ENCODE results near the gene HGFAC. TPM values are rescaled to one million over a fixed set of nuclear protein-coding genes. Genes with fewer than 3 reads are reported as not detected.

HGFAC gene
- polyA plus RNA-seq, 1 donor = 1.3 TPM

GRCh38 chr4:3462790-3463415 is 21.1 kb downstream of the HGFAC start, which contains the start of gene DOK7:
Gene DOK7, plus strand, starts transcription at chr4:3463306. Its CDS starts 70 bp downstream, at chr4:3463376.
- H3K36me3 ChIP-seq (ENCODE audit: control insufficient read depth, insufficient read depth, low read length) = no peaks in the 10 kb centered on the region
- H3K4me3 ChIP-seq (ENCODE audit: low read length) = no peak within 1 kb of the TSS
- no peaks in the 10 kb centered on the region for H3K9me3 ChIP-seq (ENCODE audit: control insufficient read depth, low read depth, low read length)
- H3K27me3 ChIP-seq (ENCODE audit: control insufficient read depth, insufficient read depth, low read length) = peaks cover 35% of the 10 kb centered on the region
- no peak within 1 kb of the TSS for H3K27ac ChIP-seq (ENCODE audit: low read length)
- no peaks in the 10 kb centered on the region for H3K4me1 ChIP-seq (ENCODE audit: control insufficient read depth, insufficient read depth, low read length)
- peak in 1 of 2 donors; percentile 28 for DNase-seq
- no CpG with 5 or more reads among the region's 44 CpGs for WGBS (ENCODE audit: insufficient coverage, low lambda C conversion rate)

- H3K4me3 ChIP-seq (ENCODE audit: low read length) = no peak overlapping the region
- no peak overlapping the region for H3K27ac ChIP-seq (ENCODE audit: low read length)
- peaks cover 35% of the 10 kb centered on the region for H3K27me3 ChIP-seq (ENCODE audit: control insufficient read depth, insufficient read depth, low read length)
- no peak for DNase-seq
- no CpG with 5 or more reads among the region's 43 CpGs for WGBS (ENCODE audit: insufficient coverage, low lambda C conversion rate)
- H3K36me3 ChIP-seq (ENCODE audit: control insufficient read depth, insufficient read depth, low read length) = no peaks in the 10 kb centered on the region
- peaks cover 4% of the 10 kb centered on the region for H3K9me3 ChIP-seq (ENCODE audit: control insufficient read depth, low read depth, low read length)
- no peaks in the 10 kb centered on the region for H3K4me1 ChIP-seq (ENCODE audit: control insufficient read depth, insufficient read depth, low read length)
Measured at GRCh38 chr4:3463556-3464348, 22.0 kb downstream of the HGFAC start.

- Histone ChIP-seq H3K36me3 (ENCODE audit: control insufficient read depth, insufficient read depth, low read length) (no peaks in the 10 kb centered on the region), H3K4me3 (ENCODE audit: low read length) (no peak overlapping the region), H3K9me3 (ENCODE audit: control insufficient read depth, low read depth, low read length) (peaks cover 4% of the 10 kb centered on the region), H3K4me1 (ENCODE audit: control insufficient read depth, insufficient read depth, low read length) (no peaks in the 10 kb centered on the region), H3K27me3 (ENCODE audit: control insufficient read depth, insufficient read depth, low read length) (peaks cover 35% of the 10 kb centered on the region), H3K27ac (ENCODE audit: low read length) (no peak overlapping the region)
- WGBS (ENCODE audit: insufficient coverage, low lambda C conversion rate) = no CpG with 5 or more reads among the region's 15 CpGs
- DNase-seq = no peak
Measured at GRCh38 chr4:3464349-3464905, 22.7 kb downstream of the HGFAC start.

GRCh38 chr4:3464911-3465697 is 23.3 kb downstream of the HGFAC start:
- WGBS (ENCODE audit: insufficient coverage, low lambda C conversion rate) = no CpG with 5 or more reads among the region's 21 CpGs

GRCh38 chr4:3465698-3466671 is 24.2 kb downstream of the HGFAC start:
- H3K4me3 ChIP-seq (ENCODE audit: low read length) = no peak overlapping the region
- no CpG with 5 or more reads among the region's 41 CpGs for WGBS (ENCODE audit: insufficient coverage, low lambda C conversion rate)
- DNase-seq = no peak
- no peaks in the 10 kb centered on the region for H3K4me1 ChIP-seq (ENCODE audit: control insufficient read depth, insufficient read depth, low read length)
- peaks cover 4% of the 10 kb centered on the region for H3K9me3 ChIP-seq (ENCODE audit: control insufficient read depth, low read depth, low read length)
- H3K27me3 ChIP-seq (ENCODE audit: control insufficient read depth, insufficient read depth, low read length) = peaks cover 35% of the 10 kb centered on the region
- H3K27ac ChIP-seq (ENCODE audit: low read length) = no peak overlapping the region
- H3K36me3 ChIP-seq (ENCODE audit: control insufficient read depth, insufficient read depth, low read length) = no peaks in the 10 kb centered on the region

More at GRCh38 chr4:3464911-3465697, 23.3 kb downstream of the HGFAC start:
- H3K36me3 ChIP-seq (ENCODE audit: control insufficient read depth, insufficient read depth, low read length) = no peaks in the 10 kb centered on the region
- peaks cover 35% of the 10 kb centered on the region for H3K27me3 ChIP-seq (ENCODE audit: control insufficient read depth, insufficient read depth, low read length)
- no peak overlapping the region for H3K27ac ChIP-seq (ENCODE audit: low read length)
- H3K9me3 ChIP-seq (ENCODE audit: control insufficient read depth, low read depth, low read length) = peaks cover 4% of the 10 kb centered on the region
- H3K4me3 ChIP-seq (ENCODE audit: low read length) = no peak overlapping the region
- DNase-seq = no peak
- no peaks in the 10 kb centered on the region for H3K4me1 ChIP-seq (ENCODE audit: control insufficient read depth, insufficient read depth, low read length)

- Histone ChIP-seq H3K36me3 (ENCODE audit: control insufficient read depth, insufficient read depth, low read length) (no peaks in the 10 kb centered on the region), H3K4me1 (ENCODE audit: control insufficient read depth, insufficient read depth, low read length) (no peaks in the 10 kb centered on the region), H3K4me3 (ENCODE audit: low read length) (no peak overlapping the region), H3K27me3 (ENCODE audit: control insufficient read depth, insufficient read depth, low read length) (peaks cover 29% of the 10 kb centered on the region), H3K9me3 (ENCODE audit: control insufficient read depth, low read depth, low read length) (peaks cover 4% of the 10 kb centered on the region), H3K27ac (ENCODE audit: low read length) (no peak overlapping the region)
- no peak for DNase-seq
- WGBS (ENCODE audit: insufficient coverage, low lambda C conversion rate) = no CpG with 5 or more reads among the region's 40 CpGs
Measured at GRCh38 chr4:3466691-3467600, 25.2 kb downstream of the HGFAC start.

GRCh38 chr4:3467601-3468031 is 25.8 kb downstream of the HGFAC start:
- peaks cover 4% of the 10 kb centered on the region for H3K9me3 ChIP-seq (ENCODE audit: control insufficient read depth, low read depth, low read length)
- no peaks in the 10 kb centered on the region for H3K4me1 ChIP-seq (ENCODE audit: control insufficient read depth, insufficient read depth, low read length)
- H3K4me3 ChIP-seq (ENCODE audit: low read length) = no peak overlapping the region
- peaks cover 24% of the 10 kb centered on the region for H3K27me3 ChIP-seq (ENCODE audit: control insufficient read depth, insufficient read depth, low read length)
- DNase-seq = no peak
- no peak overlapping the region for H3K27ac ChIP-seq (ENCODE audit: low read length)
- no CpG with 5 or more reads among the region's 15 CpGs for WGBS (ENCODE audit: insufficient coverage, low lambda C conversion rate)
- no peaks in the 10 kb centered on the region for H3K36me3 ChIP-seq (ENCODE audit: control insufficient read depth, insufficient read depth, low read length)

GRCh38 chr4:3468154-3468553 is 26.4 kb downstream of the HGFAC start:
- Histone ChIP-seq H3K27ac (ENCODE audit: low read length) (no peak overlapping the region), H3K27me3 (ENCODE audit: control insufficient read depth, insufficient read depth, low read length) (peaks cover 21% of the 10 kb centered on the region), H3K9me3 (ENCODE audit: control insufficient read depth, low read depth, low read length) (peaks cover 4% of the 10 kb centered on the region), H3K36me3 (ENCODE audit: control insufficient read depth, insufficient read depth, low read length) (no peaks in the 10 kb centered on the region), H3K4me1 (ENCODE audit: control insufficient read depth, insufficient read depth, low read length) (no peaks in the 10 kb centered on the region), H3K4me3 (ENCODE audit: low read length) (no peak overlapping the region)
- no peak for DNase-seq
- WGBS (ENCODE audit: insufficient coverage, low lambda C conversion rate) = no CpG with 5 or more reads among the region's 10 CpGs

GRCh38 chr4:3468804-3469203 is 27.0 kb downstream of the HGFAC start:
- no peak overlapping the region for H3K4me3 ChIP-seq (ENCODE audit: low read length)
- H3K9me3 ChIP-seq (ENCODE audit: control insufficient read depth, low read depth, low read length) = peaks cover 4% of the 10 kb centered on the region
- no peaks in the 10 kb centered on the region for H3K4me1 ChIP-seq (ENCODE audit: control insufficient read depth, insufficient read depth, low read length)
- no peak overlapping the region for H3K27ac ChIP-seq (ENCODE audit: low read length)
- no peak for DNase-seq
- H3K36me3 ChIP-seq (ENCODE audit: control insufficient read depth, insufficient read depth, low read length) = no peaks in the 10 kb centered on the region
- H3K27me3 ChIP-seq (ENCODE audit: control insufficient read depth, insufficient read depth, low read length) = peaks cover 17% of the 10 kb centered on the region
- WGBS (ENCODE audit: insufficient coverage, low lambda C conversion rate) = no CpG with 5 or more reads among the region's 11 CpGs

All from large intestine (tissue), 3 donors.